ENCODE results near the gene ADCY4. TPM values are rescaled to one million over a fixed set of nuclear protein-coding genes. Genes with fewer than 3 reads are reported as not detected.

The ADCY4 gene
- total RNA-seq, 1 experiment from 2014 or later, result 0.86 TPM

GRCh38 chr14:24282736-24283135 is 52.1 kb downstream of the ADCY4 start:
- no peak for TF ChIP-seq CBX3 (IDR thresholded peaks at IDR 0.05; ENCODE audit: low read depth)
- Histone ChIP-seq H3K9me2 (ENCODE audit: insufficient read depth) (no peaks in the 10 kb centered on the region), H3K4me3 (replicated peaks in 1 of 2; ENCODE audit: low read depth in 1 of 2, low read length in 2 of 2) (no peak overlapping the region)

GRCh38 chr14:24281636-24282035 is 53.2 kb downstream of the ADCY4 start:
- DNase-seq (ENCODE audit: low read depth, low spot score), result no peak
- ATAC-seq, result no peak
- Histone ChIP-seq H3K9ac (ENCODE audit: low read length) (no peak overlapping the region), H3K9me2 (ENCODE audit: insufficient read depth) (no peaks in the 10 kb centered on the region), H4K20me1 (ENCODE audit: insufficient read depth) (no peaks in the 10 kb centered on the region), H3K4me1 (ENCODE audit: control insufficient read depth in 1 of 2, insufficient read depth in 2 of 2, low read length in 2 of 2) (no peaks in the 10 kb centered on the region), H3K79me2 (ENCODE audit: insufficient read depth, low read length) (no peaks in the 10 kb centered on the region), H3K27ac (ENCODE audit: low read depth, low read length) (no peak overlapping the region), H3K27me3 (ENCODE audit: insufficient read depth, low read length) (no peaks in the 10 kb centered on the region), H3K36me3 (ENCODE audit: control insufficient read depth in 1 of 2, insufficient read depth in 2 of 2, low read length in 2 of 2) (no peaks in the 10 kb centered on the region), H3K4me2 (ENCODE audit: low read length) (no peak overlapping the region), H2AFZ (ENCODE audit: low read depth, low read length, poor library complexity, severe bottlenecking) (no peak overlapping the region), H3K4me3 (replicated peaks in 1 of 2; ENCODE audit: low read depth in 1 of 2, low read length in 2 of 2) (no peak overlapping the region), H3K9me3 (ENCODE audit: control insufficient read depth in 1 of 2, insufficient read depth in 1 of 2, low read depth in 1 of 2, low read length in 2 of 2) (no peaks in the 10 kb centered on the region)
- BruUV-seq (replicated peaks), result no TSS peak
- intact Hi-C loops (cut with micrococcal nuclease), result no loop called here
- ChIA-PET CTCF (interaction anchor here (1.4 kb wide), 1 partner anchor 16 kb away, joined by 3 read pairs; no protein-coding TSS in a partner anchor), RAD21 (ENCODE audit: low non-redundant PET in 1 of 2, low total read pairs in 2 of 2, uncharacterized antibody in 2 of 2, unreplicated experiment in 2 of 2) (no interaction called here), POLR2A (no interaction called here)
- TF ChIP-seq ATF3 (IDR thresholded peaks at IDR 0.05) (no peak), POLR2AphosphoS5 (IDR thresholded peaks at IDR 0.05; ENCODE audit: low read depth, low read length) (no peak), EGR1 (IDR thresholded peaks at IDR 0.05; ENCODE audit: low read depth) (no peak), FOSL1 (IDR thresholded peaks at IDR 0.05; ENCODE audit: low read depth) (no peak), CTCF (IDR thresholded peaks at IDR 0.05 in 2 of 3, conservative IDR thresholded peaks at IDR 0.05 in 1 of 3; ENCODE audit: borderline replicate concordance in 1 of 3, insufficient read depth in 1 of 3, low read depth in 2 of 3, low read length in 2 of 3) (no peak), REST (IDR thresholded peaks at IDR 0.05; ENCODE audit: low read depth) (no peak), EZH2 (IDR thresholded peaks at IDR 0.05) (no peak), ZFX (IDR thresholded peaks at IDR 0.05) (no peak), TCF7L2 (IDR thresholded peaks at IDR 0.05; ENCODE audit: borderline replicate concordance, extremely low read depth, insufficient read depth, insufficient read length) (no peak), SP1 (IDR thresholded peaks at IDR 0.05; ENCODE audit: low read depth) (no peak), CEBPB (IDR thresholded peaks at IDR 0.05; ENCODE audit: low read depth) (no peak), ZBTB33 (IDR thresholded peaks at IDR 0.05; ENCODE audit: extremely low read depth, insufficient replicate concordance, low read length) (no peak), CBX3 (IDR thresholded peaks at IDR 0.05; ENCODE audit: low read depth) (no peak)

More at GRCh38 chr14:24282736-24283135, 52.1 kb downstream of the ADCY4 start:
- DNase-seq (ENCODE audit: low read depth, low spot score) (no peak), ATAC-seq (no peak)
- H4K20me1 ChIP-seq (ENCODE audit: insufficient read depth), result no peaks in the 10 kb centered on the region
- H3K4me1 ChIP-seq (ENCODE audit: control insufficient read depth in 1 of 2, insufficient read depth in 2 of 2, low read length in 2 of 2), result no peaks in the 10 kb centered on the region
- ChIA-PET CTCF (interaction anchor here (1.2 to 1.3 kb wide), 2 partner anchors 15 to 25 kb away, joined by 4 read pairs; partner anchors contain the start of gene CIDEB), RAD21 (ENCODE audit: low non-redundant PET in 1 of 2, low total read pairs in 2 of 2, uncharacterized antibody in 2 of 2, unreplicated experiment in 2 of 2) (no interaction called here), POLR2A (no interaction called here)
- H3K79me2 ChIP-seq (ENCODE audit: insufficient read depth, low read length), result no peaks in the 10 kb centered on the region
- H3K9ac ChIP-seq (ENCODE audit: low read length), result no peak overlapping the region
- no peaks in the 10 kb centered on the region for H3K9me3 ChIP-seq (ENCODE audit: control insufficient read depth in 1 of 2, insufficient read depth in 1 of 2, low read depth in 1 of 2, low read length in 2 of 2)
- no peak overlapping the region for H3K4me2 ChIP-seq (ENCODE audit: low read length)
- H3K27me3 ChIP-seq (ENCODE audit: insufficient read depth, low read length), result no peaks in the 10 kb centered on the region
- H2AFZ ChIP-seq (ENCODE audit: low read depth, low read length, poor library complexity, severe bottlenecking), result no peak overlapping the region
- BruUV-seq (replicated peaks), result no TSS peak
- intact Hi-C loops (cut with micrococcal nuclease), result no loop called here
- H3K27ac ChIP-seq (ENCODE audit: low read depth, low read length), result no peak overlapping the region
- no peaks in the 10 kb centered on the region for H3K36me3 ChIP-seq (ENCODE audit: control insufficient read depth in 1 of 2, insufficient read depth in 2 of 2, low read length in 2 of 2)
